Esophagus muscularis mucosa (tissue), 3 donors: ENCODE measurements around the gene CHSY3.

Experiments used
- POLR2A ChIP-seq: fragments of 450-650 bp; IDR thresholded peaks from one replicate; pipeline ENCODE4 v1.6.1; 2017; ENCODE audit warnings: antibody characterized with exemption, moderate library complexity, mild to moderate bottlenecking, low read depth
- POLR2AphosphoS5 ChIP-seq, 2 donors: sonication (generic); formaldehyde crosslinking; IDR thresholded peaks; one replicate each; pipeline ENCODE4 v1.6.1; 2017; ENCODE audit warnings: antibody characterized with exemption in 2 of 2
- TF ChIP-seq, protein P1 (sequence below), 3 experiments: fragments of 200-600 bp in 2 of 3; fragments of 450-650 bp in 1 of 3; sonication (generic) in 2 of 3; IDR thresholded peaks; one replicate each; pipeline ENCODE4 v1.5.1; 2017 to 2019; ENCODE audit warnings: antibody characterized with exemption in 3 of 3, mild to moderate bottlenecking in 2 of 3, moderate library complexity in 1 of 3

DNA sequence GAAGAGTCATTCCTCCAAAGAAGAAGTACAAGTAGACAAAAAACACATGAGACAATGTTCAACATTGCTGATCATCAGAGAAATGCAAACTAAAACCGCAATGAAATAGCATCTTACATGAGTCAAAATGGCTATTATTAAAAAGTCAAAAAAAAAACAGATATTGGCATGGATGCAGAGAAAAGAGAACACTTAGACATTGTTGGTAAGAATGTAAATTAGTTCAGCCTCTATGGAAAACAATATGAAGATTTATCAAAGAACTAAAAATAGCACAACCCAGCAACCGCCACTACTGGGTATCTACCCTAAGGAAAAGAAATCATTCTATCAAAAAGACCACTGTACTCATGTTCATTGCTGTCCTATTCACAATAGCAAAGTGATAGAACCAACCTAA lies 157.5 kb downstream of the CHSY3 start:
- no peak for TF ChIP-seq POLR2A
- TF ChIP-seq, protein P1, sequence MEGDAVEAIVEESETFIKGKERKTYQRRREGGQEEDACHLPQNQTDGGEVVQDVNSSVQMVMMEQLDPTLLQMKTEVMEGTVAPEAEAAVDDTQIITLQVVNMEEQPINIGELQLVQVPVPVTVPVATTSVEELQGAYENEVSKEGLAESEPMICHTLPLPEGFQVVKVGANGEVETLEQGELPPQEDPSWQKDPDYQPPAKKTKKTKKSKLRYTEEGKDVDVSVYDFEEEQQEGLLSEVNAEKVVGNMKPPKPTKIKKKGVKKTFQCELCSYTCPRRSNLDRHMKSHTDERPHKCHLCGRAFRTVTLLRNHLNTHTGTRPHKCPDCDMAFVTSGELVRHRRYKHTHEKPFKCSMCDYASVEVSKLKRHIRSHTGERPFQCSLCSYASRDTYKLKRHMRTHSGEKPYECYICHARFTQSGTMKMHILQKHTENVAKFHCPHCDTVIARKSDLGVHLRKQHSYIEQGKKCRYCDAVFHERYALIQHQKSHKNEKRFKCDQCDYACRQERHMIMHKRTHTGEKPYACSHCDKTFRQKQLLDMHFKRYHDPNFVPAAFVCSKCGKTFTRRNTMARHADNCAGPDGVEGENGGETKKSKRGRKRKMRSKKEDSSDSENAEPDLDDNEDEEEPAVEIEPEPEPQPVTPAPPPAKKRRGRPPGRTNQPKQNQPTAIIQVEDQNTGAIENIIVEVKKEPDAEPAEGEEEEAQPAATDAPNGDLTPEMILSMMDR (IDR thresholded peaks at IDR 0.05): no peak
- no peak for TF ChIP-seq POLR2AphosphoS5 (IDR thresholded peaks at IDR 0.05)
